WERI-Rb-1 (cell line): ENCODE results near the gene PHF12.

Experiments used
- DNase-seq: peaks from one replicate; pipeline ENCODE4 v3.0.0-alpha.2; 2020
- H3K27ac ChIP-seq: fragments of 250-450 bp; sonication (Bioruptor Pico); 2 replicates; pipeline ENCODE4 v1.5.1; 2020; ENCODE audit warnings: mild to moderate bottlenecking, moderate library complexity
- H3K27me3 ChIP-seq: fragments of 250-450 bp; sonication (Bioruptor Pico); 2 replicates; pipeline ENCODE4 v1.5.1; 2021; ENCODE audit warnings: mild to moderate bottlenecking, low read depth, moderate library complexity; ENCODE audit not compliant: insufficient read depth, severe bottlenecking
- H3K36me3 ChIP-seq: fragments of 250-450 bp; sonication (Bioruptor Pico); 2 replicates; pipeline ENCODE4 v1.5.1; 2020; ENCODE audit warnings: mild to moderate bottlenecking, moderate library complexity
- H3K4me3 ChIP-seq: 2 replicates; pipeline ENCODE4 v1.5.1; 2011; ENCODE audit warnings: low read depth, mild to moderate bottlenecking, control low read depth, low read length
- H3K9me3 ChIP-seq: fragments of 250-450 bp; sonication (Bioruptor Pico); 2 replicates; pipeline ENCODE4 v1.5.1; 2021; ENCODE audit warnings: mild to moderate bottlenecking, moderate library complexity; ENCODE audit not compliant: severe bottlenecking
- TF ChIP-seq, protein P1 (sequence below): IDR thresholded peaks from 2 replicates; pipeline ENCODE4 v1.5.1; 2011; ENCODE audit warnings: low read depth, mild to moderate bottlenecking, control low read depth, inconsistent platforms, low read length

Gene PHF12

DNA sequence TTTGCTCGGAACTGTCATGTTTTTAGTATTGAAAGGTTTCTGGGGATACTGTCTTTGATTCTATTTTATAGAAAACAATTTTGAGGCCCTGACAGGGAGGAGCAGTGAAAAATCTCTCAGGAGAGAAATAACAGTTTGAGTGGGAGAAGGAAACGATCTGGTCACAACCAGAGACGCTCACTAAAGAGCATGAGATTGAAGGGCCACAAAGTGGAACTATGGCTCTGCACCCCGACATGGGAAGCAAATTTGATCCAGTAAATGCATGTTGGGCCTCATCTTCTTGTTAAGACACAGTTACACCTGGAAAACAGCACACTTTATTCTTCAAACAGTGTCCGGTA, 96.0 kb downstream of the PHF12 start:
- no peak for DNase-seq
- Histone ChIP-seq H3K4me3 (peak overlapping the region; percentile 91), H3K27me3 (no peaks in the 10 kb centered on the region), H3K36me3 (peaks cover 38% of the 10 kb centered on the region), H3K27ac (peak overlapping the region; percentile 79), H3K9me3 (no peaks in the 10 kb centered on the region)
- TF ChIP-seq, protein P1, sequence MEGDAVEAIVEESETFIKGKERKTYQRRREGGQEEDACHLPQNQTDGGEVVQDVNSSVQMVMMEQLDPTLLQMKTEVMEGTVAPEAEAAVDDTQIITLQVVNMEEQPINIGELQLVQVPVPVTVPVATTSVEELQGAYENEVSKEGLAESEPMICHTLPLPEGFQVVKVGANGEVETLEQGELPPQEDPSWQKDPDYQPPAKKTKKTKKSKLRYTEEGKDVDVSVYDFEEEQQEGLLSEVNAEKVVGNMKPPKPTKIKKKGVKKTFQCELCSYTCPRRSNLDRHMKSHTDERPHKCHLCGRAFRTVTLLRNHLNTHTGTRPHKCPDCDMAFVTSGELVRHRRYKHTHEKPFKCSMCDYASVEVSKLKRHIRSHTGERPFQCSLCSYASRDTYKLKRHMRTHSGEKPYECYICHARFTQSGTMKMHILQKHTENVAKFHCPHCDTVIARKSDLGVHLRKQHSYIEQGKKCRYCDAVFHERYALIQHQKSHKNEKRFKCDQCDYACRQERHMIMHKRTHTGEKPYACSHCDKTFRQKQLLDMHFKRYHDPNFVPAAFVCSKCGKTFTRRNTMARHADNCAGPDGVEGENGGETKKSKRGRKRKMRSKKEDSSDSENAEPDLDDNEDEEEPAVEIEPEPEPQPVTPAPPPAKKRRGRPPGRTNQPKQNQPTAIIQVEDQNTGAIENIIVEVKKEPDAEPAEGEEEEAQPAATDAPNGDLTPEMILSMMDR: no peak
